ENCODE data around the gene RGS7BP.
"Not testable (repeated sequence)": the region's sequence is repeated elsewhere in the genome, so short reads cannot be mapped to it uniquely, and the experiment has no call there.

- not testable (repeated sequence) for TF ChIP-seq CTCF (IDR thresholded peaks at IDR 0.05; ENCODE audit: insufficient read depth, low read length, poor library complexity, severe bottlenecking); EZH2phosphoT487 (conservative IDR thresholded peaks at IDR 0.05; ENCODE audit: low read length)
These were observed 52.8 kb downstream of the RGS7BP start for GRCh38 chr5:64558641-64559040.
